ENCODE results near the gene SLCO2B1.
"Not testable (repeated sequence)": the region's sequence is repeated elsewhere in the genome, so short reads cannot be mapped to it uniquely, and the experiment has no call there.

SLCO2B1 gene, protein sequence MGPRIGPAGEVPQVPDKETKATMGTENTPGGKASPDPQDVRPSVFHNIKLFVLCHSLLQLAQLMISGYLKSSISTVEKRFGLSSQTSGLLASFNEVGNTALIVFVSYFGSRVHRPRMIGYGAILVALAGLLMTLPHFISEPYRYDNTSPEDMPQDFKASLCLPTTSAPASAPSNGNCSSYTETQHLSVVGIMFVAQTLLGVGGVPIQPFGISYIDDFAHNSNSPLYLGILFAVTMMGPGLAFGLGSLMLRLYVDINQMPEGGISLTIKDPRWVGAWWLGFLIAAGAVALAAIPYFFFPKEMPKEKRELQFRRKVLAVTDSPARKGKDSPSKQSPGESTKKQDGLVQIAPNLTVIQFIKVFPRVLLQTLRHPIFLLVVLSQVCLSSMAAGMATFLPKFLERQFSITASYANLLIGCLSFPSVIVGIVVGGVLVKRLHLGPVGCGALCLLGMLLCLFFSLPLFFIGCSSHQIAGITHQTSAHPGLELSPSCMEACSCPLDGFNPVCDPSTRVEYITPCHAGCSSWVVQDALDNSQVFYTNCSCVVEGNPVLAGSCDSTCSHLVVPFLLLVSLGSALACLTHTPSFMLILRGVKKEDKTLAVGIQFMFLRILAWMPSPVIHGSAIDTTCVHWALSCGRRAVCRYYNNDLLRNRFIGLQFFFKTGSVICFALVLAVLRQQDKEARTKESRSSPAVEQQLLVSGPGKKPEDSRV

DNA sequence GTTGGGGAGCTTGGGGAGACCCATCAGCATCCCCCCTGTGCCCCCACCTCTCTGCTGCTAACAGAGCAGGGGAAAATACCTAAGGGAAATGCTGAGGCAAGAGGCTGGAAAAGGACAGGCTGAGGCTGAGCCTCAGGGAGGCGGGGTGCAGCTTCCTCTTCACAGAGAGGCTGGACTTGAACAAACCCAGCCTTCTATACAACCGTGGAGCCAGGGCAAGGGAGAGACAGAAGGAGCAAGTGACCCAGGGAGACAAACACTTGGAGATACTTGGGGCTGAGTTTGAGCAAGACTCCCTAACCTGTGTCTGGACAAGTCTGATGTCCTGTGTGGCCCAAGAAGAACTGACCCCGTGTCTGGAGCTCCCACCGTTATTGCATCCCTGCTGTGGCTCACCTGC is at the start of gene SLCO2B1:
Gene SLCO2B1, plus strand, starts transcription at position 229 of the 400 bp plus-strand sequence. CDS start 275 bp downstream, outside the sequence.
- DNase-seq: no peak

DNA sequence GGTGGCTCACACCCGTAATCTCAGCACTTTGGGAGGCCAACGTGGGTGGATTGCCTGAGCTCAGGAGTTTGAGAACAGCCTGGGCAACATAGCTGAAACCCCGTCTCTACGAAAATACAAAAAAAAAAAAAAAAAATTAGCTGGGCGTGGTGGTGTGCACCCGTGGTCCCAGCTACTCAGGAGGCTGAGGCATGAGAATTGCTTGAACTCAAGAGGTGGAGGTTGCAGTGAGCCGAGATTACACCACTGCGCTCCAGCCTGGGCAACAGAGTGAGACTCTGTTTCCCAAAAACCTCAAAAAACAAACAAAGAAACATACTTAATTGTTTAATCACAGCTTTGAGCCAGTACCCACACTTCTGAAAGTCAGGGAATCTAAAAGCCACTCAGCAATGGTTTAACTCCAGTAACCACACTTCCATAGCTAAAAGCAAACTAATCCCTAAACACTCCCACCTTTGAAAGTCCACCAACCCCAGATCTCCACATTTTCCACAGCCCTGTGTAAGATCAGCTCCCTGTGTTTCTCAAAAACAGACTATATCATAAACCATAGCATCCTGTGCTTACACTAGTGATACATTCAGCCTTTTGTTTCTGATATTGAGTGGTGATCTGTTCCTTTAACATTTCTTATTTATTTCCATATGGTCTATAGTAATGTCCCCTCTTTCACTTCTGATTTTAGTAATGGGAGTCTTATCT is 49.3 kb upstream of the SLCO2B1 start:
- DNase-seq: no peak

DNA sequence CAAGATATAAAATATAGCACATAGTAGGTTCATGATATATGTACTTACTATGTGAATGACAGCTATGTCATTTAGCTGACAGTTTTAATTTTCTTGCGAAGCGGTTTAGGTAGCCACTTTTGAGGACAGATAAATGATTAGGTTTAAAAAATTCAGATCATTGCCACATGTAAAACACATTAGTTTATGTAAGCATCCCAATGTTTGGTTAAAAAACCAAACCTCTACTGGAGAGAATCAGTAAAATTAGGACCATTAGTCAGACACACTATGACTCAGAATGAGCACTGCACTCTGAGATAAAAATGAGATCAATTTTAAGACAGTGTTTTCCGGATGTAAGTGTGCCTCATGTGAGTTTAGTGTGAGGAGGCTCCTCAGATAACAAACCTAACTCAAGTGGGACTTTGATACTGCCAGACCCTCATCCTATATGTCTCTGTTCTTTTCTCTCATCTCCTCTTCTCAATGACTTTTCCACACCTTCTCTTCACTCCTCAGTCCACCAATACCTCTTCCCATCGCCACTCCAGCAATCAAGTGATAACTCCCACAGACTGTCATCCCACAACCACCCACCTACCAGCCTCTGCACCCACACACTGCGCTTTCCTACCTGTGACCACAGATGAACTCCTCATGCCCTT is 47.4 kb upstream of the SLCO2B1 start:
- DNase-seq: no peak

DNA sequence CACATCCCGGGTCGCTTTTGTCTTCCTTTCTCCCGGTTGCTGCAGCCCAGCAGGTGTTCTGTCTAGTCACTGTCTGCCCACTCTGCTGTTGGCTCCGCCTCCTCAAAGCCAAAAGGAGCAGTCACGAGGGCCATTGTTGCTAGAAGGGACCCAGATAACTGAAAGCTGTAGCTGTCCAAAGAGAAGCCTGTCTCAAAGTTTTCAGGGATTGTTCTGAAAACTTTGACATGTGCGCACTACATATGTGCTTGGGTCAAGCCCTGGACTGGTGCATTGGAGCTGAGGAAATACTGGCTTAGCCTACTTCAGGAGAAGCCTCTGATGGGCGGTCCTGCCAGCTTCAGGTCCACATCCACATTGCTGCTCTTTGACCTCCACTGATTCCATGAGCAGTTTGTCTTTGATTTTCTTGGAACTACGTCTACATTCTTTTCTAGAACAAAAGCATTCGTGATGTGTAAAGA is 45.4 kb upstream of the SLCO2B1 start:
- DNase-seq: no peak

DNA sequence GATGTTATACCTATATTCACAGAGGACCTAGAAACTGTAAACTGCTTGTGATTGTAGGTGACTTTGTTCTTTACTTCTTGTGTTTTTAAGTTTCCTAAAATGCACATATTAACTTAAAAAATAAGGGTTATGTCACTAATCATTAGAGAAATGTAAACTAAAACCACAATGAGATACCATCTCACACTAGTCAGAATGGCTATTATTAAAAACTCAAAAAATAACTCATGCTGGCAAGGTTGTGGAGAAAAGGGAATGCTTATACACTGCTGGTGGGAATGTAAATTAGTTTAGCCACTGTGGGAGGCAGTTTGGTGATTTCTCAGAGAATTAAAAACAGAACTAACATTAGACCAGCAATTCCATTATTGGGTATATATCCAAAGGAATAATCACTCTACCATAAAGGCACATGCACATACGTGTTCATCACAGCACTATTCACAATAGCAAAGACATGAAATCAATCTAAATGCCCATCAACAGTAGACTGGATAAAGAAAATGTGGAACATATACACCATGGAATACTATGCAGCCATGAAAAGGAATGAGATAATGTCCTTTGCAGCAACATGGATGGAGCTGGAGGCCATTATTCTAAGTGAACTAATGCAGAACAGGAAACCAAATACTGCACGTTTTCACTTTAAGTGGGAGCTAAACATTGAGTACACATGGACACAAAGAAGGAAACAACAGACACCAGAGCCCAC is 44.8 kb upstream of the SLCO2B1 start:
- DNase-seq: not testable (repeated sequence)

DNA sequence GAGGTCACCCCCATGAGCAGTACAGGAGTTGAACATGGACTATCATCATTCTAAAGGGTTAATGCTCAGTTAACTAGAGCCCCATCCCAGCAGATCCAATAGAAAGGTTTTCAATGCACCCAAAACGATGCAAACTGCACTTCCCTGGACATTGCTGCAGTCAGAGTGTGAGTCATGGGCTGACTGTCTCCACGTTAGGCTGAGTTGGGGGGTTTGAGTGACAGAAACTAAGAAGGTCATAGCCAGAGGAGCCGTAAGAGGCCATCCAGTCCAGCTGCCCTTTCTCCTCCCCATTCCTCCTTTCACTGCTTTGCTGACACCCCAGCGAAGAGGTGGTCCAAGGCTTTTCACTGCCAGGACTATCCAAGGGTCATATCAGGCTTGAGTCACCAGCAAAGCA is 43.7 kb upstream of the SLCO2B1 start:
- DNase-seq: no peak

DNA sequence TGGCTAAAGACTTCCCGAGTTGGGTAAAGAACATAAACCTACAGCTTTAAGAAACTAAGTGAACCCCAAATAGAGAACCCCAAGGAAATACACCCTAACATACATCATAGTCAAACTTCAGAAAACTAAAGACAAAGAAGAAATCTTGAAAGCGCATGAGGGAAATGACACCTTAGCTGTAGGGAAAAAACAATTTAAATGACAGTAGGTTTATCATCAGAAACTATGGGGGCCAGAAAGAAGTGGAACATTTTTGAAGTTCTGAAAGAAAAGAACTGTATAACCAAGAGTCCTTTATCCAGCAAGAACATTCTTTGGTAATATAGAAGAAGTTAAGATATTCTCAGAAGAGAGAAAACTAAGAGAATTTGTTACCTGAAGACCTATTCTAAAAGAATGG is 38.7 kb upstream of the SLCO2B1 start:
- no peak for DNase-seq

DNA sequence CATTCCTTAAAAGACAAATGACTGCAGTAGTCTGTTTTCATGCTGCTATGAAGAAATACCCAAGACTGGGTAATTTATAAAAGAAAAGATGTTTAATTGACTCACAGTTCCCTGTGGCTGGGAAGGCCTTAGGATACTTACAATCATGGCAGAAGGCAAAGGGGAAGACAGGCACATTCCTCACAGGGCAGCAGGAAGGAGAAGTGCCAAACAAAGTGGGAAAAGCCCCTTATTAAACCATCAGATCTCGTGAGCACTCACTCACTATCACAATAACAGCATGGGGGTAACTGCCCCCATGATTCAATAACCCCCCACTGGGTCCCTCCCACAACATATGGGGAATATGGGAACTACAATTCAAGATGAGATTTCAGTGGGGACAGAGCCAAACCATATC is 37.9 kb upstream of the SLCO2B1 start:
- no peak for DNase-seq

DNA sequence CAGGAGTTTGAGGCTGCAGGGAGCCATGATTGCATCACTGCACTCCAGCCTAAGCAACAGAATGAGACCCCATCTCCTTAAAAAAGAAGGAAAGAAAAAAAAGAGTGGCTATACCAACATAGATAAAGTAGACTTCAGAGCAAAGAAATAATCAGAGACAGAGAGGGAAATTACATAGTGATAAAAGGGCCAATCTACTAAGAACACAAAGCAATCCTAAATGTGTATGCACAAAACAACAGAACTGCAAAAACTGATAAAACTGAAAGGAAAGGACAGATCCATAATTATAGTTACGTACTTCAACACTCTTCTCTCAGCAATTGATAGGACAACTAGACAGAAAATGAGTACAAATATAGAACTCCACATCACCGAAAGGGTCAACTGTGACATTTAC is 36.4 kb upstream of the SLCO2B1 start:
- DNase-seq: no peak

DNA sequence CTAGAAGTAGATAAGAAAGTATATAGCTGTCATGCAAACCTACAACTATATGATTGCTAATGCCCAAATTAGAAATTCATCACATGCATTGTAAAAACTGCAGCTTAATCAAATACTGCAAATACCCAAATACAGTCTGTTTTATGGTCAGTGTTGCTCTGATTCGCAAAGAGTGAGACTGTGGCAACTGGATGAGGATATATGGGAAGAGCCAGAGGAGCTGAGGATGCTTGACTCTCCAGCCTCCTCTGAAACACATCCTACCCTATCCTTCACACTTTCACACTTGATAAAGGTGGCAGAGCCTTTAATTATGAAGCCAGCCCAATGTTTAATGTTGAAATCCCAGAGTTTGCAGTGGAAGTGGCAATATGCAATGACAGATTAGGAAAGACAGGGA is 32.3 kb upstream of the SLCO2B1 start:
- DNase-seq: no peak

DNA sequence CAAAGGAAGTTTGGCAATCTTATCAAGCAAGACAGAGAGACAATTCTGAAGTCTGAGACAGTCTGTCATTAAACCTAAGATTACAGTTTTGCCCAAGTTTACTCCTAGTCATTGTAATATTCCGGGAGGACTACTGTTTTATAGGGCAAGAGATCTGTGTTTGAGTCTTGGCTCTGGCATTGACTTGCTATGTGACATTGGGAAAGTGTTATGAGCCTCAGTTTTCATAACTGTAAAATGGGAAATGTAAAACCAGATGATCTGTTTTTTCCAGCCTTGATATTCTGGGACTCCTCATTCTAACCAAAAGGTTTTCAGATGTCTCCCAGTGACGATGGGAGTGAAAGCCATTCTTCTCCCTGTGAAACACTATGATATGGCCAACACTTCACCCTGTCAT is 24.3 kb upstream of the SLCO2B1 start:
- DNase-seq: no peak

DNA sequence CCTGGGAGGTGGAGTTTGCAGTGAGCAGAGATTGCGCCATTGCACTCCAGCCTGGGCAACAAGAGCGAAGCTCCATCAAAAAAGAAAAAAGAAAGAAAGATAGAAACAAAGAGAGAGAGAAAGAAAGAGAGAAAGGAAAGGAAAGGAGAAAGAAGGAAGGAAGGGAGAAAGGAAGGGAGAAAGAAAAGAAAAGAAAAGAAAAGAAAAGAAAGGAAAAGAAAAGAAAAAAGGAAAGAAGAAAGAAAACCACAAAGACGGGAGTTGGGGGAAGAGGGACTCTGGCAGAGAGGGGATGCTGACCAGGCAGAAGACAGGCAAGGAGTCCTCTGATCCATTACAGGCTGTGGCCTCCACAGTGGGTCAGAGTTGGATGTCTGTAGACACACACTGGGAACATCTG is 18.8 kb upstream of the SLCO2B1 start:
- DNase-seq: no peak

DNA sequence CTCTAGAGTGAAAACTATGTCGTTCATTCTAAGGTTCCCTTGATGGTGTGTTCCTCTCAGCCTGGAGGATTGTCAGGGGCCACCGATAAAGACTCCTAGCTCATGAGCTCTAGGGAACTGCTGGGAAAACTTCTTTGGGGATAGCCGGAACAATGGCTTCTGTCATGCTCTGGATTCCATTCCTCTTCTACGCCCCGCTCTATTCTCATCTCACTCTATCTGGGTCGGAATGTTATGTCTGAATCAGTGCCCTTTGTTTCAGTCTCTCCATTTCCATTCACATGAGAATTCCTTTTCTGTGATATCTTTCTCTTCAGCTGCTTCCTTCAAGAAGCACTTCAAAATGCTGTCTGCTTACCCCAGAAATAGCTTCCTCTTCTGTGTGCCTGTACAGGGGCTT is 16.9 kb upstream of the SLCO2B1 start:
- DNase-seq: no peak

DNA sequence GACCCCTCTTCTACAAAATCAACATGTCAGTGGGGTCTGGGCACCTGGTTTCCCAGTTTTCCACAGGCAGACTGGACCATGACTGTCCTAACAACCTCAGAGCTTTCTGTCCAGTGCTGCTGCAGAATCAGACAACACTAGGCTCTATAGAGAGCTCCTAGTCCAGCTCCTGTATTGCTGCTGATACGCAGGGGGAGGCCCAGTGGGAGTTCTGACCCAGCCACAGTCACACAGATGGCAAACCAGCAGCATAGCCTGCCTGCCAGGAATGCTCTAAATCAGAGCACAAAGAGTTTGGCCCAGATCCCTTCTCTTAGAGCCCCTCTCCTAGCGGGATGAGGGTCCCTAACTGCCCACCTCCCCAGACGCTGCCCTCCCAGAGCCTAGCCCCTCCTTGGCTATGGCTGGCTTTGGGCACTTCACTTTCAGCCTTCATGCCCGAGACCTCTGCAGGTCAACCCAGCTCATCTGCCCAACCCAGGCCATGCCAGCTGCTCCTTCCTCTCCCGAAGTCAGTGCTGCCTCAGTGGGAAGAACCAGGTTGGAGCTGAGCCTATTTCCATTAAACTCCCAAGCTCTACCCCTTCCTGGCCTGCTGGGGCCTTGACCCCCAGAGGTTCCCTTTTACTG is 15.8 kb upstream of the SLCO2B1 start:
- no peak for DNase-seq

DNA sequence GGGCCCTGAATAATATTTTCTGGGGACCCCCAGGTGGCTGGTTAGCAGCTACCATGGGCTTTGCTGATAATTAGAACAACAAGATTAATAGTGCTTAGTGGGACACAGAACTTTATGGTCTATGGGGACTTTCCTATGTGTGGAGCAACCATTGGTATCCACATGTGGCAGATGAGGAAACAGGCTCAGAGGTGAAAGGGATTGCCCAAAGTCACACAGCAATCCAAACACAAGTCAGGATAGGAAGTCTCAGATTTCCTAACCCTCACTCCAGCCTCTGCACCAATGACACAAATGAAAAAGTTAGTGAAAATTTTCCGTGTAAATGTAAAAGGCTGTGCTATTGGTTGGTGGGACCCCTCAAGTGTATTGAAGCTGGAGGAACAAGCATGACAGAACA is 15.3 kb upstream of the SLCO2B1 start:
- DNase-seq: no peak

DNA sequence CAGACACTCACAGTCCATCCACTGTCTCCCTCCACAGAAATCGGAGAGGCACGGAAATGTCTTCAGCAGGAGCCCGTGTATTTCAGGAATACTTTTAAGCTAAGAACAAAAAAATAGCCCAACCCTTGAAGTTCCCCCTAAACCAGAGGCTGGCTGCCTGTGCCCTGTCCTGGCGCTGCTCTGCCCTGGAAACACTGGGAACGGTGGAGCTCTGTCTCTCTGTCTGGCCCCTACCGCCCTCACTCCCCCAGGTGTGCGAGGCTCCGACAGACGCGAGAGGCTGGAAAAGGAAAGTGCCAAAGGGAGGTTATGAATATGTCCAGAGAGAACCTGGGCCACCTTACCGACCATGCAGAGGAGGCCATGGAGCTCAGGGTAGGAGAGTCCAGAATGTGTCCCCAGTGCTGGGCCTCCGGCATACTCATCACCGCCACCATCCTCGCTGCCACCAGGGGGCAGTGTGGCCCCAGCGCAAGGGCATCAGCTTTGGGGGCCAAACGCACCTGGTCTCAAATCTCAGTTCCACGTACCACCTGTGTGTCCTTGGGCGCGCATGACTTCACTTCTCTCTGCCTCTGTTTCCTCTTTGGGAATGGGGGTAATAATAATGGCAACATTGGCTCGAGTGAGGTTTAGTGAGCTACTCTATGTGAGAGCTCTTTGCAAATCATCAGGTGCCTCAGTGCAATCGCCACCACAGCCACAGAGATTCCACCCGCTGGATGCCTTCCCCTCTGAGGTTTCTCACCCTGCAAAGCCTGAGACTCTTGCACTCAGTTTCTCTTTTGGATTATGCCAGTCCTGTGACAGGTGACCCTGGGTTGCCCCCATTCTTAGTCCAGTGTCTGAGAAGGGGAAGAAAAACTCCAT is 10.4 kb upstream of the SLCO2B1 start:
- DNase-seq: peak; percentile 83

DNA sequence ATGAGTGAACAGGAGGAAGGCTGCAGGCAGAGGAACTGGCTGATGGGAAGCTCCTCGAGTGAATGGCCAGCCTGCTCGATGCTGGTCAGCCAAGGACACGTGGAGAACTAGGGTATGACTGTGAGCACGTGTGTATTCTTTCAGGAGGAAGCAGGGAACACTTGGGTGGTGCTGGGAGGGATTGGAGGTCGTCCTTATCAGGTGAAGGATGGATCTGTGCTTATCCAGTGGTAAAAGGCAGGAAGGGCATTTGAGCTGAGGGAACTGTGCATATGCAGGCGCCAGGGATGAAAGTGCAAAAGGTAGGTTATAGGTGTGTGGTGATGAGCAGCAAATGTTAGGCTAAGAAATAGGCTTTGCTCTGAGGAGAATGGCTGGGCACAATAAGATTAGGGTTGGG is 9.7 kb upstream of the SLCO2B1 start:
- DNase-seq: no peak

DNA sequence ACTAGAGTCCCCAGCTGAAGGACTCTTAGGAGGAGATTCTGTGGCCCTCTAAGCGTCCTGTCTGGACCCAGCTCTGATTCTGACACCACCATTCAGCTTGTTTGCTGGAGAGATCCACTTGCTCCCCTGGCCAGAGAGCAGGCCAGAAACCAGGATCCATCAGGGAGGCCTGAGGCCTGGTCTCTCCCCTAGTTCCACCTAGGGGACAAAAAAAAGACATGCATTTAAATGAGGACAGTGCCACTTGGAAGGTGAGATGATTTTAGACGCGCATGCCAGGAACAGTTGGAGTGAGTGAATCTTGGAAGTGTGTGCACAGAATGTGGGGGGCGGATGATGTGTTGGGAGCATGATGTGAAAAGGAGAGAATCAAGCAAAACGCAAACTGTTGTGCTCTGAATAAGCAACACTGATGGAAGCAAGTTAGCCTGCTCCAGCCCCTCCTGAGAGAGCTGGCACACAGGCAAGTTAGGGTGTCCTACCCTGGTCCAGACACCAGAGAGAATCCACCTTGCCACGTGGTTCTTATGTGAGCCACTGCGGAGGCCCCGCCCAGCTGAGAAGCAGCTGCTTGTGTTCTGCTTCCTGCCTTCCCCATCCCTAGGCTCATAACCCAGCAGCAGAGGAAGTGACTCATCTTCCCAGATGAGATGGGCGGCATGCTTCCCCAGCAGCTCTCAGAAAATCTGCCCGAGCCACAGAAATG is 8.0 kb upstream of the SLCO2B1 start:
- peak; percentile 71 for DNase-seq

DNA sequence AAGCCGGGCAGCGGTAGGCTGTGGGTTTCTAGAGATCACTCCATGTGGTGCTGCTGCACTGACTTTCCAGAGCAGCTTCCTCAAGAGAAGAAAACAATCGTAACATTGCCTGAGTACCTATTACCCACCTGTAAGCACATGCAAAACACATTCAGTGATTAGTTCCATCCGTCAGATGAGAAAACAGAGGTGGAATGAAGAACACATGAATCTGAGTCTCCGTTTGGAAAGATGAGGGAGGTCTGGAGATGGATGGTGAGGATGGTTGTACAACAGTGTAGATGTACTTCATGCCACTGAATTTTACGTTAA is 7.5 kb upstream of the SLCO2B1 start:
- DNase-seq: no peak

DNA sequence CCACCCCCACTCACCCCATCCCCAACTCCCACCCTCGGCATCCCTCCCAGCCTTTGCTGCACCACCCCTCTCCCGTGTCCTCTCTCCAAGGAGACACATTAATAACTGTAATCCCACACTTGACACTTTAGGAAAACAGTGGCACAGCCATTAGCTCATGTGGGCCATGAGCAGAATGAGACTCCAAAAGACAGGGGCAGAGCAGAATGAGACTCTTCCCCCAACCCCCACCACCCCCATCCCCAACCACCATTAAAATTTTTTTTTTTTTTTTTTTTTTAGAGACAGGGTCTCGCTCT is 6.2 kb upstream of the SLCO2B1 start:
- no peak for DNase-seq
